HG03439 (cell line): ENCODE measurements around the gene NPIPB2.
"Not testable (repeated sequence)": the region's sequence is repeated elsewhere in the genome, so short reads cannot be mapped to it uniquely, and the experiment has no call there.

Experiments used
- ATAC-seq: cut with Tn5 transposase; IDR thresholded peaks from one replicate; pipeline ENCODE4 v1.9.1; 2021; ENCODE audit warnings: mild to moderate bottlenecking, moderate library complexity; ENCODE audit not compliant: unreplicated experiment

The NPIPB2 gene

GRCh38 chr16:11941945-11942344 is at the start of gene NPIPB2:
Gene NPIPB2, minus strand, starts transcription at chr16:11942045. Its CDS starts 0 bp downstream, at chr16:11942045.
- not testable (repeated sequence) for ATAC-seq

GRCh38 chr16:11990702-11991390 is 49.0 kb upstream of the NPIPB2 start:
- no peak for ATAC-seq

- ATAC-seq, result no peak
These were observed 46.6 kb upstream of the NPIPB2 start for GRCh38 chr16:11988258-11988978.

GRCh38 chr16:11986521-11987057 is 44.7 kb upstream of the NPIPB2 start:
- no peak for ATAC-seq

GRCh38 chr16:11985250-11985649 is 43.4 kb upstream of the NPIPB2 start:
- ATAC-seq, result no peak

GRCh38 chr16:11980136-11980844 is 38.4 kb upstream of the NPIPB2 start:
- no peak for ATAC-seq

GRCh38 chr16:11979013-11979672 is 37.3 kb upstream of the NPIPB2 start:
- ATAC-seq, result no peak

- ATAC-seq, result no peak
These were observed 36.2 kb upstream of the NPIPB2 start for GRCh38 chr16:11978080-11978479.

GRCh38 chr16:11977376-11978041 is 35.7 kb upstream of the NPIPB2 start:
- no peak for ATAC-seq

- no peak for ATAC-seq
These were observed 35.1 kb upstream of the NPIPB2 start for GRCh38 chr16:11976850-11977375.

GRCh38 chr16:11973070-11973469 is 31.2 kb upstream of the NPIPB2 start:
- ATAC-seq, result no peak

GRCh38 chr16:11972128-11972527 is 30.3 kb upstream of the NPIPB2 start:
- no peak for ATAC-seq

- not testable (repeated sequence) for ATAC-seq
These were observed 28.4 kb upstream of the NPIPB2 start for GRCh38 chr16:11970292-11970691.

GRCh38 chr16:11968577-11968976 is 26.7 kb upstream of the NPIPB2 start:
- ATAC-seq, result no peak

GRCh38 chr16:11967195-11967911 is 25.5 kb upstream of the NPIPB2 start:
- no peak for ATAC-seq

GRCh38 chr16:11966173-11966572 is 24.3 kb upstream of the NPIPB2 start:
- peak; percentile 23 for ATAC-seq

GRCh38 chr16:11964761-11965551 is 23.1 kb upstream of the NPIPB2 start, which contains the start of gene TNFRSF17:
Gene TNFRSF17, plus strand, starts transcription at chr16:11965210. Its CDS starts 115 bp downstream, at chr16:11965325.
- ATAC-seq, result peak; percentile 73

- ATAC-seq, result no peak
These were observed 21.9 kb upstream of the NPIPB2 start for GRCh38 chr16:11963706-11964105.

GRCh38 chr16:11962978-11963377 is 21.1 kb upstream of the NPIPB2 start:
- not testable (repeated sequence) for ATAC-seq
